Heart left ventricle (tissue), 13 donors: ENCODE results near the gene RPS29.

ENCODE experiments used
- CTCF ChIP-seq, 12 donors: fragments of 200-600 bp; sonication (generic) in 4 of 12; IDR thresholded peaks; one replicate each; pipeline versions ENCODE4 v1.5.0 to v1.8.0; 2018 to 2022; ENCODE audit warnings: antibody characterized with exemption in 12 of 12, mild to moderate bottlenecking in 5 of 12
- POLR2A ChIP-seq, 2 donors: fragments of 450-650 bp; IDR thresholded peaks; one replicate each; pipeline ENCODE4 v1.6.1; 2017; ENCODE audit warnings: antibody characterized with exemption in 2 of 2, mild to moderate bottlenecking in 2 of 2, moderate library complexity in 2 of 2
- donor health status: ischemic (EF 13 %, LVEDD 7.1; RV severe dilation, severe dysfunction).
- donor health status: DM: no; HTN: yes; CAD: no.
- donor health status: DM: no; HTN: no; CAD: no.
- donor health status: ischemic (EF 25% LVEDD 6.9; RV normal size, moderate dysfunction).
- donor health status: ischemic (EF 25% LVEDD 5.7; RV mildly dilated, moderate dysfunction).
- donor health status: ischemic (EF 35%, LVEDD 5.7; RV mildly dilated, moderate dysfunction).
- donor health status: nonischemic (EF 11% LVEDD 7.7; RV severe dilation, severe dysfunction).
- donor health status: DM: yes; HTN: yes; CAD: no.
- donor health status: PGD.
- donor health status: ischemic (EF 29% LVEDD 5.4; RV normal size, mild dysfunction).
- donor health status: nonischemic (EF 23%, LVEDD 6.1; RV moderate dilation, normal function).

- TF ChIP-seq CTCF (IDR thresholded peaks at IDR 0.05) (no peak), POLR2A (IDR thresholded peaks at IDR 0.05) (no peak)
These were observed 38.0 kb upstream of the RPS29 start for GRCh38 chr14:49623941-49624839.
